Caco-2 (cell line): ENCODE data around the gene COL24A1. TPM values are rescaled to one million over a fixed set of nuclear protein-coding genes. Genes with fewer than 3 reads are reported as not detected.
A peak's percentile ranks its signal among the peaks of the same experiment; 100 is the strongest.

Experiments used
- BruUV-seq: library from RNA; stranded (reverse); fragments of 400-500 nt; replicated peaks from 2 replicates; lab custom pipeline; 2021; lab: Mats Ljungman, UMichigan
- CTCF ChIA-PET: fragments of 300-600 bp; sonication (Branson Sonifier 250); formaldehyde crosslinking; loops from one replicate; lab custom pipeline; 2022; ENCODE audit warnings: antibody characterized with exemption; lab: Charles Lee
- POLR2A ChIA-PET: fragments of 300-600 bp; sonication (Branson Sonifier 250); formaldehyde crosslinking; loops from one replicate; lab custom pipeline; 2022; ENCODE audit warnings: antibody characterized with exemption; lab: Charles Lee
- DNase-seq, 2 experiments: peaks; one replicate each; pipeline versions ENCODE4 v3.0.0 to v3.0.0-alpha.2; 2020 to 2022
- H3K27me3 ChIP-seq: replicated peaks from 2 replicates; pipeline ENCODE4 v1.6.0; 2011; ENCODE audit warnings: low read length; ENCODE audit not compliant: control insufficient read depth, insufficient read depth
- H3K36me3 ChIP-seq: 2 replicates; pipeline ENCODE4 v1.5.1; 2011; ENCODE audit warnings: low read length; ENCODE audit not compliant: control insufficient read depth, insufficient read depth
- H3K4me1 ChIP-seq: fragments of 250-450 bp; sonication (Bioruptor Pico); 2 replicates; pipeline ENCODE4 v1.5.1; 2020; ENCODE audit warnings: mild to moderate bottlenecking
- H3K4me3 ChIP-seq: 2 replicates; pipeline ENCODE4 v1.5.1; 2011; ENCODE audit warnings: low read depth, mild to moderate bottlenecking, control low read depth, low read length
- H3K9me3 ChIP-seq: fragments of 250-450 bp; sonication (Bioruptor Pico); 2 replicates; pipeline ENCODE4 v1.5.1; 2020; ENCODE audit warnings: mild to moderate bottlenecking, moderate library complexity
- H3K27ac Mint-ChIP-seq: one replicate; pipeline ENCODE4 v1.8.0; 2022; ENCODE audit warnings: mixed read lengths; ENCODE audit not compliant: unreplicated experiment
- H3K27me3 Mint-ChIP-seq: one replicate; pipeline ENCODE4 v1.8.0; 2022; ENCODE audit warnings: mixed read lengths; ENCODE audit not compliant: insufficient read depth, unreplicated experiment
- H3K36me3 Mint-ChIP-seq: one replicate; pipeline ENCODE4 v1.8.0; 2022; ENCODE audit warnings: mild to moderate bottlenecking, mixed read lengths; ENCODE audit not compliant: insufficient read depth, unreplicated experiment
- H3K4me1 Mint-ChIP-seq: one replicate; pipeline ENCODE4 v1.8.0; 2022; ENCODE audit warnings: low read depth, mixed read lengths; ENCODE audit not compliant: unreplicated experiment
- H3K4me3 Mint-ChIP-seq: one replicate; pipeline ENCODE4 v1.8.0; 2022; ENCODE audit warnings: mild to moderate bottlenecking, moderate library complexity, mixed read lengths; ENCODE audit not compliant: unreplicated experiment
- H3K9me3 Mint-ChIP-seq: one replicate; pipeline ENCODE4 v1.8.0; 2022; ENCODE audit warnings: mixed read lengths; ENCODE audit not compliant: unreplicated experiment
- CTCF ChIP-seq, 2 experiments: fragments of 200-600 bp in 1 of 2; IDR thresholded peaks; 1 replicate in 1 of 2; 2 replicates in 1 of 2; pipeline versions ENCODE4 v1.5.1 to v1.8.0; 2011 to 2022; ENCODE audit warnings: antibody characterized with exemption in 1 of 2, control low read depth in 1 of 2, inconsistent platforms in 1 of 2, low read depth in 1 of 2, low read length in 1 of 2, mild to moderate bottlenecking in 1 of 2, moderate library complexity in 1 of 2; ENCODE audit not compliant: insufficient read depth in 1 of 2, severe bottlenecking in 1 of 2, unreplicated experiment in 1 of 2
- intact Hi-C: fragments of 100-400 bp; cut with micrococcal nuclease; formaldehyde crosslinking; loops from one replicate; pipeline ENCODE4 v1.10.0; 2022; ENCODE audit not compliant: unreplicated experiment
- total RNA-seq: library from RNA; stranded (reverse); gene quantifications from 2 replicates; pipeline ENCODE4 v1.2.3, GENCODE V29; 2022

Gene COL24A1
- total RNA-seq, 1 experiment from 2014 or later, result 0.07 TPM

- POLR2A ChIA-PET, result no interaction called here
- intact Hi-C loops, result no loop called here
- Mint-ChIP-seq H3K4me1 (no peaks in the 10 kb centered on the region), H3K27me3 (no peaks in the 10 kb centered on the region), H3K4me3 (no peak overlapping the region), H3K9me3 (no peaks in the 10 kb centered on the region), H3K36me3 (no peaks in the 10 kb centered on the region), H3K27ac (no peak overlapping the region)
- Histone ChIP-seq H3K27me3 (no peaks in the 10 kb centered on the region), H3K4me3 (no peak overlapping the region), H3K36me3 (no peaks in the 10 kb centered on the region), H3K9me3 (no peaks in the 10 kb centered on the region), H3K4me1 (no peaks in the 10 kb centered on the region)
- DNase-seq, result no peak
- no peak for TF ChIP-seq CTCF (IDR thresholded peaks at IDR 0.05; ENCODE audit: insufficient read depth in 1 of 2, low read depth in 1 of 2, low read length in 1 of 2, severe bottlenecking in 1 of 2, unreplicated experiment in 1 of 2)
- BruUV-seq, result no TSS peak
- CTCF ChIA-PET, result no interaction called here
Observed at GRCh38 chr1:86110451-86111129, 46.0 kb downstream of the COL24A1 start.

GRCh38 chr1:86105533-86105866 is 51.1 kb downstream of the COL24A1 start:
- CTCF ChIA-PET, result no interaction called here
- POLR2A ChIA-PET, result no interaction called here
- Mint-ChIP-seq H3K4me1 (peaks cover 7% of the 10 kb centered on the region), H3K4me3 (no peak overlapping the region), H3K27me3 (no peaks in the 10 kb centered on the region), H3K27ac (no peak overlapping the region), H3K36me3 (no peaks in the 10 kb centered on the region), H3K9me3 (no peaks in the 10 kb centered on the region)
- H3K9me3 ChIP-seq, result no peaks in the 10 kb centered on the region
- no peaks in the 10 kb centered on the region for H3K27me3 ChIP-seq
- DNase-seq, result no peak
- no peak for TF ChIP-seq CTCF (IDR thresholded peaks at IDR 0.05; ENCODE audit: insufficient read depth in 1 of 2, low read depth in 1 of 2, low read length in 1 of 2, severe bottlenecking in 1 of 2, unreplicated experiment in 1 of 2)
- H3K4me3 ChIP-seq, result no peak overlapping the region
- no peaks in the 10 kb centered on the region for H3K36me3 ChIP-seq
- H3K4me1 ChIP-seq, result no peaks in the 10 kb centered on the region
- BruUV-seq, result no TSS peak
- intact Hi-C loops, result no loop called here

GRCh38 chr1:86104606-86105532 is 51.7 kb downstream of the COL24A1 start:
- Mint-ChIP-seq H3K4me3 (no peak overlapping the region), H3K27me3 (no peaks in the 10 kb centered on the region), H3K9me3 (no peaks in the 10 kb centered on the region), H3K27ac (no peak overlapping the region), H3K4me1 (peaks cover 7% of the 10 kb centered on the region), H3K36me3 (no peaks in the 10 kb centered on the region)
- DNase-seq, result peak; percentile 39 to 46
- intact Hi-C loops, result no loop called here
- BruUV-seq, result no TSS peak
- ChIA-PET POLR2A (no interaction called here), CTCF (no interaction called here)
- no peaks in the 10 kb centered on the region for H3K9me3 ChIP-seq
- H3K36me3 ChIP-seq, result no peaks in the 10 kb centered on the region
- no peaks in the 10 kb centered on the region for H3K4me1 ChIP-seq
- H3K4me3 ChIP-seq, result no peak overlapping the region
- H3K27me3 ChIP-seq, result no peaks in the 10 kb centered on the region
- no peak for TF ChIP-seq CTCF (IDR thresholded peaks at IDR 0.05; ENCODE audit: insufficient read depth in 1 of 2, low read depth in 1 of 2, low read length in 1 of 2, severe bottlenecking in 1 of 2, unreplicated experiment in 1 of 2)
